ENCODE data around the gene REEP1.

Gene REEP1

GRCh38 chr2:86337244-86337835 is at the start of gene REEP1:
Gene REEP1, minus strand, starts transcription at chr2:86337626. Its CDS starts 116 bp downstream, at chr2:86337510.
- intact Hi-C loops (cut with DNase I), result no loop called here
- peak in 6 of 10 donors; percentile 18 to 91 (median 35) for DNase-seq

GRCh38 chr2:86383844-86384243 is 46.4 kb upstream of the REEP1 start:
- intact Hi-C loops (cut with DNase I), result no loop called here
- DNase-seq, result no peak

GRCh38 chr2:86382698-86383097 is 45.3 kb upstream of the REEP1 start:
- DNase-seq, result no peak
- intact Hi-C loops (cut with DNase I), result no loop called here

- DNase-seq, result no peak
- intact Hi-C loops (cut with DNase I), result no loop called here
Measured at GRCh38 chr2:86382108-86382507, 44.7 kb upstream of the REEP1 start.

GRCh38 chr2:86378469-86378868 is 41.0 kb upstream of the REEP1 start:
- no peak for DNase-seq
- intact Hi-C loops (cut with DNase I), result no loop called here

- intact Hi-C loops (cut with DNase I), result no loop called here
- no peak for DNase-seq
Measured at GRCh38 chr2:86375623-86376022, 38.2 kb upstream of the REEP1 start.

GRCh38 chr2:86372641-86373502 is 35.4 kb upstream of the REEP1 start:
- intact Hi-C loops (cut with DNase I), result loop anchor here (5.0 kb wide), 2 partner anchors 151 to 171 kb away; no protein-coding TSS in a partner anchor

GRCh38 chr2:86372133-86372532 is 34.7 kb upstream of the REEP1 start:
- DNase-seq, result no peak
- intact Hi-C loops (cut with DNase I), result loop anchor here (5.0 kb wide), 2 partner anchors 150 to 170 kb away; no protein-coding TSS in a partner anchor

More at GRCh38 chr2:86372641-86373502, 35.4 kb upstream of the REEP1 start:
- peak in 2 of 10 donors; percentile 38 to 55 for DNase-seq

- DNase-seq, result no peak
- intact Hi-C loops (cut with DNase I), result loop anchor here (5.0 kb wide), 2 partner anchors 149 to 169 kb away; no protein-coding TSS in a partner anchor
Measured at GRCh38 chr2:86371527-86371926, 34.1 kb upstream of the REEP1 start.

GRCh38 chr2:86370579-86370978 is 33.2 kb upstream of the REEP1 start:
- intact Hi-C loops (cut with DNase I), result loop anchor here (5.0 kb wide), 2 partner anchors 148 to 168 kb away; no protein-coding TSS in a partner anchor

GRCh38 chr2:86368161-86368824 is 30.9 kb upstream of the REEP1 start:
- DNase-seq, result peak in 7 of 10 donors; percentile 16 to 90 (median 35)
- intact Hi-C loops (cut with DNase I), result no loop called here

More at GRCh38 chr2:86370579-86370978, 33.2 kb upstream of the REEP1 start:
- DNase-seq, result no peak

GRCh38 chr2:86367499-86367777 is 30.0 kb upstream of the REEP1 start:
- DNase-seq, result no peak
- intact Hi-C loops (cut with DNase I), result loop anchor here (2.0 kb wide), 1 partner anchor 65 kb away; no protein-coding TSS in a partner anchor

GRCh38 chr2:86366651-86367498 is 29.4 kb upstream of the REEP1 start:
- no peak for DNase-seq
- intact Hi-C loops (cut with DNase I), result loop anchor here (2.0 kb wide), 1 partner anchor 64 kb away; no protein-coding TSS in a partner anchor

- no peak for DNase-seq
- intact Hi-C loops (cut with DNase I), result no loop called here
Measured at GRCh38 chr2:86364894-86365293, 27.5 kb upstream of the REEP1 start.

- intact Hi-C loops (cut with DNase I), result no loop called here
- no peak for DNase-seq
Measured at GRCh38 chr2:86360776-86361175, 23.4 kb upstream of the REEP1 start.

GRCh38 chr2:86358957-86359356 is 21.5 kb upstream of the REEP1 start:
- no peak for DNase-seq

GRCh38 chr2:86357392-86357963 is 20.1 kb upstream of the REEP1 start:
- intact Hi-C loops (cut with DNase I), result no loop called here
- DNase-seq, result no peak

More at GRCh38 chr2:86358957-86359356, 21.5 kb upstream of the REEP1 start:
- intact Hi-C loops (cut with DNase I), result no loop called here

- intact Hi-C loops (cut with DNase I), result no loop called here
Measured at GRCh38 chr2:86352727-86353221, 15.3 kb upstream of the REEP1 start.

GRCh38 chr2:86352137-86352726 is 14.8 kb upstream of the REEP1 start:
- intact Hi-C loops (cut with DNase I), result no loop called here
- no peak for DNase-seq

More at GRCh38 chr2:86352727-86353221, 15.3 kb upstream of the REEP1 start:
- no peak for DNase-seq
